HG03354 (cell line): ENCODE results near the gene KCNK4.
"Not testable (repeated sequence)": the region's sequence is repeated elsewhere in the genome, so short reads cannot be mapped to it uniquely, and the experiment has no call there.

ENCODE experiments used
- ATAC-seq: cut with Tn5 transposase; IDR thresholded peaks from one replicate; pipeline ENCODE4 v1.9.1; 2021; ENCODE audit warnings: mild to moderate bottlenecking; ENCODE audit not compliant: unreplicated experiment, poor library complexity, severe bottlenecking

Gene KCNK4

DNA sequence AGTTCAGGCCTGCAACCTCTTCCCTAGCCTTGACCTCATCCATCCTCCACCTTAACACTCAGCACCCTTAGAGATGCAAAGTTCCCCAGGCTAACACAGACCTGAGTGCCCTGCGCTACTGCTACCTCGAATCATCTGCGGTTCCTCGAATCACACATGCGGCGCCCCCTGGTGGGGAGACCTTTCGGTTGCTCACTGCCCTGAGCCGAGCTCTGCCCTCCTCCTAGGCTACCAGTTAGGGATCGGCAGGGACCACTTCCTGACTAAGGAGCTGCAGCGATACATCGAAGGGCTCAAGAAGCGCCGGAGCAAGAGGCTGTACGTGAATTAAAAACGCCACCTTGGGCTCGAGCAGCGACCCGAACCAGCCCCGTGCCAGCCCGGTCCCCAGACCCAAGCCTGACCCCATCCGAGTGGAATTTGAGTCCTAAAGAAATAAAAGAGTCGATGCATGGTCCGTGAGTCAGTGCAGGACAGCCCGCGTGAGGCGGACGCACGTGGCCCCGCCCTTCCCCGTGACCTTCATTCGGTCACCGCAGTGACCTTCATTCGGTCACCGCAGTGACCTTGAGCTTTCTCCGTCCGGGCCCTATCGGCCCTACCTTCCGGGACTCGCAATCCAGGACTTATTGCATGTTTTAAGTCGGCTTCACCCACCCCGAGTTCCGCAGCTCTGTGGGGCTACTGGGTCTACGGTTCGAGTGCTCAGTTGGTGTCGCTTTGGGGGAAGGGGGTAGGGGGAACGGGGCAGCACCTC is 13.4 kb downstream of the KCNK4 start:
- peak; percentile 33 for ATAC-seq

DNA sequence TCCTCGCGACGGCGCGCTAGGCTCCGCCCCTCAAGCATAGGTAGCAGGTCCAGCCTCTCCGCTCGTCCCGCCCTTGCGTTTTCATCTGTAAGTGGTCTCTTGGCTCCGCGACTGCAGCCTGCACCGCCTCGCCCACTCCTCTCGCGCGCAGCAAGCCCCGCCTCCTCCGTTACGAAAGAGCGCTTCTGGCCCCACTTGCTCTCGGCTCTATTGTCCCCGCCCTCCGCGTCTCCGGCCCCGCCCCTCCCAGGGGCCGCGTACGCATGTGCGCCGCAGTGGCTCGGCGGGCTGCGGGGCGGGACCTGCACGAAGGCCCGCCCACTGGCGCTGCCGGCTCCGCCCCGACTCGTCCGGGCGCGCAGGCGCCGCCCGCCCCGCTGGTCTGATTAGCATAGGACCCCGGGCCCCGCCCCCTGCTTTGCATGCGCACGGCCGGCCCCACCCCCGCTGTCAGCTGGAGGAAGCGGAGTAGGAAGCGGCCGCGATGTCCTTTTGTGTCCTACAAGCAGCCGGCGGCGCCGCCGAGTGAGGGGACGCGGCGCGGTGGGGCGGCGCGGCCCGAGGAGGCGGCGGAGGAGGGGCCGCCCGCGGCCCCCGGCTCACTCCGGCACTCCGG is 14.1 kb downstream of the KCNK4 start, which contains the start of gene ESRRA:
TSS of gene ESRRA (plus strand) at position 450 of the 616 bp plus-strand sequence. CDS start 1,656 bp downstream, outside the sequence.
- peak; percentile 69 for ATAC-seq

DNA sequence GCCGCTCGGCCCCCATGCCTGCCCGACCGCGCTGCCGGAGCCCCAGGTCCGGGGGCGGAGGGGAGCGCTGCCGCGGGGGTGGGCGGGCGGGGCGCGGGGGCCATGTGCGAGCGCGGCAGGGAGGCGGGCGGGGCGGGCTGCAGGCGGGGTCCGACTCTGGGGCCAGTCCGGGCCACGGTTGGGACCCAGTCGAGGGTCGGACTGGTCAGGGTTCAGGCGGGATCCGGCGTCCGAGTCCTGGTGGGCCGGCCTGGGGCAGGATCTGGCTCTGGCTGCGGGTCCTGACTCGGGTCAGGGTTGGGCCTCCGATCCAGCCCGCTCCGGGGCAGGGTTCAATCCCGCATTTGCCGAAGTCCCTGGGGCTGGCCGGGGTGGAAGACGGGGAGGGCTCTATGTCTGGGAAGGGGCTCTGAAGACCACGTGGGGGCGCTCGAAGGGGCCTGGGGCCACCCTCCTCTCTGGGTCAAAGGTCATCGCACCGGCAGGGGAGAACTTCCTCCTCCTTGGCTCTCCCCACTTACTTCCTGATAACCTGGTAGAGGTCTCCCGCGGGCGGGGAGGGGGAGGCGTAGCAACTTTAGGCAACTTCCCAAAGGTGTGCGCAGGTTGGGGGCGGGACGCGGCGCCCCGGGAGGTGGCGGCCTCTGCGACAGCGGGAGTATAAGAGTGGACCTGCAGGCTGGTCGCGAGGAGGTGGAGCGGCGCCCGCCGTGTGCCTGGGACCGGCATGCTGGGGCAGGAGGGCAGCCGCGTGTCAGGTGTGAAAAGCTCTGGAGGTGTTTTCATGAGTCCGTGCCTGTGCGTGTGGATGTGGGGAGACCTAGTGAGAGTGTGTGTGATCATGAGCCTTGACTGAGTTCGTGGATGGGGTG is 14.8 kb downstream of the KCNK4 start:
- peak; percentile 26 for ATAC-seq

DNA sequence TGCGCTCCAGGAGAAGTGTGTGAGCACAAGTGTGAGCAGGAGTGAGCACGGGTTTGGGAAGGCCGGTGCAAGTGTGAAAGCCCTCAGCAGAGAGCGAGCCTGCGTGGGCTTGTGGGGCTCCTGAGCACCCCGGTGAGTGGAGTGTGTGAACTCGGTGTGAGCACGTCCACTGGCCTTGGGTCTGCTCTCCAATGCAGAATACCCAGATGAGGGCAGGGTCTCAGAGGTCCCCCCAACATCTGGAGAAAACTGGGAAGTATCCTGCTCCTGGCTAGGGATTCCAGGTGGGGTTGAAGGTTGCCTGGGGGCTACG is 15.4 kb downstream of the KCNK4 start:
- no peak for ATAC-seq

DNA sequence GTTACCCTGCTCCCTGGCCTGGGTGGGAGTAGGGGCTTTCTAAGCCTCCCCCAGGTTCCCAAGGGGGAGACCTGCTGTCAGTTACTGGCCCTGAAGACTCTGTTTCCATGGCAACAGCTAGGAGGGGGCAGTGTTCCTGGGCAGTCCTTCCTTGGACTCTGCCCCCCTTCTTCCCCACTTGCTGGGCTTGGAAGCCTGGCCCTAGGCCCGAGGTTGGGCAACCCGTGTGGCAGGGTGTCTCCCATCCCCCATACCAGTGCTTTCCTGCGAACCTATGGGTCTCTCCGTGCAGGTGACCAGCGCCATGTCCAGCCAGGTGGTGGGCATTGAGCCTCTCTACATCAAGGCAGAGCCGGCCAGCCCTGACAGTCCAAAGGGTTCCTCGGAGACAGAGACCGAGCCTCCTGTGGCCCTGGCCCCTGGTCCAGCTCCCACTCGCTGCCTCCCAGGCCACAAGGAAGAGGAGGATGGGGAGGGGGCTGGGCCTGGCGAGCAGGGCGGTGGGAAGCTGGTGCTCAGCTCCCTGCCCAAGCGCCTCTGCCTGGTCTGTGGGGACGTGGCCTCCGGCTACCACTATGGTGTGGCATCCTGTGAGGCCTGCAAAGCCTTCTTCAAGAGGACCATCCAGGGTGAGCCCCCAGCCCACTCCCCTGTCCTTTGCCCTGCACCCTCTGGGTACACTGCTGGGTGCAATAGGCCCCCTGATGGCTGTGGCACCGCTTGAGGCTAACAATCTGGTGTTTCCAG is 15.9 kb downstream of the KCNK4 start:
- no peak for ATAC-seq

DNA sequence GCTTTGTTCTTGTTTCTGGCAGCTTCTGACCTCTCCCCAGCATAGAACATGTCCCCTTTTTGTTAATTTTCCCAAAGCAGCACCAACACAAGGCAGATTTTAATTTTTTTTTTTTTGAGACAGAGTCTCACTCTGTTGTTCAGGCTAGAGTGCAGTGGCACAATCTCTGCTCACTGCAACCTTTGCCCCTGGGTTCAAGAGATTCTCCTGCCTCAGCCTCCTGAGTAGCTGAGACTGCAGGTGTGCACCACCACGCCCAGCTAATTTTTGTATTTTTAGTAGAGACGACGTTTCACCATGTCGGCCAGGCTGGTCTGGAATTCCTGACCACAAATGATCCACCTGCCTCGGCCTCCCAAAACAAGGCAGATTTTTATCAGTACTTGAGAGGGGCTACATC is 16.7 kb downstream of the KCNK4 start:
- ATAC-seq = not testable (repeated sequence)

DNA sequence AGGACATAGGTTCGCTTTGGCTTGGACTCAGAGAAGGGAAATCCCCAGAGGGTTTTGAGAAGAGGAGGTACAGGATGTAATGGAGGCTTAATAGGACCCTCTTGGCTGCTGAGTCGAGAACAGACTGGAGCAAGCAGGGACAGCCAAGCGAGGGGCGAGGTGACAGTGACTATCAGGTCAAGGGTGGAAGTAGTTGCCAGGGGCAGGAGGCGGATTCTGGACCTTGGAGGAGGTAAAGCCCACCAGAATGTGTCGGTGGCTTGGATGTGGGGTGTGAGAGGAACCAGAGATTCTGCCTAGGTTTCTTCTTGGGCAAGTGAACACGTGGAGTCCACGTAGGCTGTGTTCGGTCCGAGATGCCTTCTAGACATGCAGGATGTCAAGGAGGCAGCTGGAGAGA is 21.8 kb downstream of the KCNK4 start:
- no peak for ATAC-seq

DNA sequence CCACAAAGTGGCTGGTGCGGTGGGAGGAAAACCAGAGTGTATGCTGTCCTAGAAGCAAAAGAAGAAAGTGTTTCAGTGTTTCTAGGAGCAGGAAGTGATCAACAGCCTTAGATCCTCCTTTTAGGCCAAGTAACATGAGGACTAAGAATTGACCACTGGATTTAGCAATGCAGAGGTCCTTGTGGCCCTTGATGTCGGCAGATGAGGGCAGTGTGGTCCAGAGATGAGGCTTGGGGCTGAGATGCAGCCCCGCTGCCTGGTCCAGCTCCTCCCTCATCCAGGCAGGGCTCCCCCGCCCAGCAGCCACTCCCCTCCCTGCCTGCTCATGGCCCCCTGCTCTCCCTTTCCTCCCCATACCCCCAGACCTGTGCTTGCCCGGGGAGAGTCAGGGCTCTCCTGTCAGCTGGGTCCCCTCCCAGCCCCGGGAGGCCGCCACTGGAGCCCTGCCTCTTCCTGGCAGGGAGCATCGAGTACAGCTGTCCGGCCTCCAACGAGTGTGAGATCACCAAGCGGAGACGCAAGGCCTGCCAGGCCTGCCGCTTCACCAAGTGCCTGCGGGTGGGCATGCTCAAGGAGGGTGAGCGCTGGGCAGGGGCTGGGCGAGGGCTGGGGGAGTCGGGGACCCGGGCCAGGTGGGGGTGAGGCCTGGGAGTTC is 22.5 kb downstream of the KCNK4 start:
- no peak for ATAC-seq

DNA sequence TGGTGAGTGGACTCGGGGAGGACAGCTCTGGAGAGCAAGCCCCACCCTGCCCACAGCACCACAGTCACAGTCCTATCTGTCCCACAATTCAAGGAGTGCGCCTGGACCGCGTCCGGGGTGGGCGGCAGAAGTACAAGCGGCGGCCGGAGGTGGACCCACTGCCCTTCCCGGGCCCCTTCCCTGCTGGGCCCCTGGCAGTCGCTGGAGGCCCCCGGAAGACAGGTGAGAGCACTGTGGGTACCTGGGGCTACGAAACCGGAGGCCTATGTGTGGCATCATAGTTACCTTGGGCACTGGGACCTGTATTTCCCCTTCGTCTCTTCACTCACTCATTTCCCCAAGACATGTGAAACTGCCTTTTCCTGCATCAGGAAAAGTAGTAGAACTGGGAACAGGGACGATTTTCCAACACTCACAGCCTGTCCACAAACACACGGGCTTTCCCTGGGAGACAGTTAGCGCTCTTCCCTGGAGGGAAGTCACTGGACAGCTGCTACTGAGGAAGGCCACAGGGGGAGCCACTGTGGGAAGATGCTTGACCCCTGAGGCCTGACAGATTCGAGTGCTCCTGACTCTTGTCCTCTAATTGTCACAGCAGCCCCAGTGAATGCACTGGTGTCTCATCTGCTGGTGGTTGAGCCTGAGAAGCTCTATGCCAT is 23.2 kb downstream of the KCNK4 start:
- no peak for ATAC-seq

DNA sequence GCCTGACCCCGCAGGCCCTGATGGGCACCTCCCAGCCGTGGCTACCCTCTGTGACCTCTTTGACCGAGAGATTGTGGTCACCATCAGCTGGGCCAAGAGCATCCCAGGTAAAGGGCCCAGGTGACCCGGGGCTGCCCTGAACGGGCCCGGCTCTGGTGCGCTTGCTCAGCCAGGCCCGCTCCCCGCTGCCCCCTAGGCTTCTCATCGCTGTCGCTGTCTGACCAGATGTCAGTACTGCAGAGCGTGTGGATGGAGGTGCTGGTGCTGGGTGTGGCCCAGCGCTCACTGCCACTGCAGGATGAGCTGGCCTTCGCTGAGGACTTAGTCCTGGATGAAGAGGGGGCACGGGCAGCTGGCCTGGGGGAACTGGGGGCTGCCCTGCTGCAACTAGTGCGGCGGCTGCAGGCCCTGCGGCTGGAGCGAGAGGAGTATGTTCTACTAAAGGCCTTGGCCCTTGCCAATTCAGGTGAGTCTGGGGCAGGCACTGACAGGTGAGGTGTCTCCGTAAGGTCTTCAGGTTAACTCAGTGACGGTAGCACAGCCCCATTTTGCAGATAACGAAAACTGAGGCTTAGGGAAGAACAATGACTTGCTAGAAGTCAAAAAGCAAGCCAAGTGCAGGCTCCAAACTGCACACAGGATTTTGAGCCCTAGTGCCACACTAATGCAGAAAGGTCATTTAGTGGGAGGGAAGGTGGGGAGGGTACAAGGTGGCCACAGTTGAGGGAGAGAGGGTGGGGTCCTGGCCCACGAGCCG is 23.9 kb downstream of the KCNK4 start:
- ATAC-seq = no peak

DNA sequence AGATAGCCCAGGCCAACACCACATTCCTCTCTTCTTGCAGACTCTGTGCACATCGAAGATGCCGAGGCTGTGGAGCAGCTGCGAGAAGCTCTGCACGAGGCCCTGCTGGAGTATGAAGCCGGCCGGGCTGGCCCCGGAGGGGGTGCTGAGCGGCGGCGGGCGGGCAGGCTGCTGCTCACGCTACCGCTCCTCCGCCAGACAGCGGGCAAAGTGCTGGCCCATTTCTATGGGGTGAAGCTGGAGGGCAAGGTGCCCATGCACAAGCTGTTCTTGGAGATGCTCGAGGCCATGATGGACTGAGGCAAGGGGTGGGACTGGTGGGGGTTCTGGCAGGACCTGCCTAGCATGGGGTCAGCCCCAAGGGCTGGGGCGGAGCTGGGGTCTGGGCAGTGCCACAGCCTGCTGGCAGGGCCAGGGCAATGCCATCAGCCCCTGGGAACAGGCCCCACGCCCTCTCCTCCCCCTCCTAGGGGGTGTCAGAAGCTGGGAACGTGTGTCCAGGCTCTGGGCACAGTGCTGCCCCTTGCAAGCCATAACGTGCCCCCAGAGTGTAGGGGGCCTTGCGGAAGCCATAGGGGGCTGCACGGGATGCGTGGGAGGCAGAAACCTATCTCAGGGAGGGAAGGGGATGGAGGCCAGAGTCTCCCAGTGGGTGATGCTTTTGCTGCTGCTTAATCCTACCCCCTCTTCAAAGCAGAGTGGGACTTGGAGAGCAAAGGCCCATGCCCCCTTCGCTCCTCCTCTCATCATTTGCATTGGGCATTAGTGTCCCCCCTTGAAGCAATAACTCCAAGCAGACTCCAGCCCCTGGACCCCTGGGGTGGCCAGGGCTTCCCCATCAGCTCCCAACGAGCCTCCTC is 24.8 kb downstream of the KCNK4 start:
- not testable (repeated sequence) for ATAC-seq

DNA sequence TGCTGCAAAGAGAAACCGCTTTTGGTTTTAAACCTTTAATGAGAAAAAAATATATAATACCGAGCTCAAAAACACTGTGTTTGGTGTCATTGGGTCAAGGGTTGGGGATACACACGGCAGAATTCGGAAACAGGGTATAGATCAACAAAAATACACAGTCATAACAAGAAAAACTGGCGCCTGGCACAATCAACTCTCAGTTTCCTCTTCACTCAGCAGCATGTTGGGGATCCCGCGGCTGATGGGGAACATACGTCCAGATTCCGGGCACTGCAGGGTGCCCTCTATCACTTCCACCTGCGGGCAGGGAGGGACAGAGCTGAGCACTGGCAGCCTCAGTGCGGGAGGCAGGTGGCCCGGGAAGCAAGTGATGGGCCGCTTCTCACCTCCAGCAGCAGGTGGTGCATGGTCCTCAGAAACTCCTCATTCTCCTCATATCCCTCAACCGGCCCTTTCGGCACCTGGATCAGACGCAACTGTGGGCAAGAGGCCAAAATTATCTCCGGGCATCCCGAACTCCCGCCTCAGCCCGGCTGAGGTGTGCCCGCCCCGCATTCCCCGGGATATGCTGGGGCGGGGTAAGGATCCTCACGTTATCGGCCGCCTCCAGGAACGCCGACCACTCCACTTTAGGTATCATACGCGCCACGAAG is 25.7 kb downstream of the KCNK4 start:
- peak; percentile 11 for ATAC-seq

DNA sequence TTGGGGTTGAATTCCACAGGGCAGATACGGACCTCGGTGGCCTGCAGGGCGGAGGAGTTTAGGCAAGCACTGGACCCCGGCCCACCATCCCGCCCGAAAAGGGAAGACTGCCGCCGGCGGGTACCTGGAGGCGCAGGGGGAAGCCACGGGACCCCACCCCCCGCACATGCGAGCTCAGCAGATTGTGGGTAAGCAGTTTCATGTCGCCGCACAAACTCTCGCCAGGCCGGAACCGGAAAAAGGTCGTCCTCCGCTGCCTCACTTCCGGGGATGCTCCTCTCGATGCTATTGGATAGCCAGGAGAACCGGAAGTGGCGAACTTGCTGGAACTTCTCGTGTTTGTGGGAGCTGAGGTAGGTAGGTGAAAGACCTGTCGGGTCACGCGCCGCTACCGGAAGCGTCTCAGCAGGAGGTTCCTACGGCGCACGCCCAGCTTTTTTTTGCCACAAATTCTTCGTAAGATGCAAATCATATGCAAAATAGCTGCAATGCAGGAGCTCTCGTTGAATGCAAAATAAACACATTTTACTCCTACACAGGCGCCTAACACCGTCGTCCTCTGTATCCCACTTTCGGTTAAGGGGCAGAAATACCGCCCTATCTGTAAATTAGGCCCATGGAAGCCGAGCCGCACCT is 26.3 kb downstream of the KCNK4 start, which contains the start of gene TRMT112:
TSS of gene TRMT112 (minus strand) at position 235 of the 636 bp plus-strand sequence. CDS start at position 202, 33 bp downstream.
- peak; percentile 70 for ATAC-seq

DNA sequence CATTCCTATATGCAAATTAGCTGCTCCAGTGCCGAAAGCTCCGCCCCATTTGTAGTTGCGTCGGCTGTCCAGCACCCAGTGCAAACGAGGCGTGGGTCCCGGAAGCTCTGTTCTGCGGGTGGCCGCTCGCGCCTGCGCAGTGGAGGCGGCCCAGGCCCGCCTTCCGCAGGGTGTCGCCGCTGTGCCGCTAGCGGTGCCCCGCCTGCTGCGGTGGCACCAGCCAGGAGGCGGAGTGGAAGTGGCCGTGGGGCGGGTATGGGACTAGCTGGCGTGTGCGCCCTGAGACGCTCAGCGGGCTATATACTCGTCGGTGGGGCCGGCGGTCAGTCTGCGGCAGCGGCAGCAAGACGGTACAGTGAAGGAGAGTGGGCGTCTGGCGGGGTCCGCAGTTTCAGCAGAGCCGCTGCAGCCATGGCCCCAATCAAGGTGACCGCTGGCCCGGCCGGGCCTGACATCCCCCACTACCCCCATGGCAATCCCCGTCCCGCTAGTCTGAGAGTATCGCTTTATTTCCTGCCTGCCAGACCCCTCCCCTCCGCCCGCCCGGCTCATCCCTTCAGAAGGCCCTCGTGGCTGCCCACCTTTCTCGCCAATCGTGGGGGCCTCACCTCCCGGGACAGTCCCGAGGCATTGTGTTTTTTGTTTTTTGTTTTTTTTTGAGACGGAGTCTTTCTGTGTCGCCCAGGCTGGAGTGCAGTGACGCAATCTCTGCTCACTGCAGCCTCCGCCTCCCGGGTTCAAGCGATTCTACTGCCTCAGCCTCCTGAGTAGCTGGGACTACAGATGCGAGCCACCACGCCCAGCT is 27.1 kb downstream of the KCNK4 start, which contains the start of gene PRDX5:
TSS of gene PRDX5 (plus strand) at position 161 of the 805 bp plus-strand sequence. CDS start at position 256, 95 bp downstream.
- peak; percentile 76 for ATAC-seq
